WTC11 (cell line): ENCODE data around the gene ITGAV.

Experiments used
- ARID4B ChIP-seq: sonication (generic); formaldehyde crosslinking; IDR thresholded peaks from 2 replicates; pipeline ENCODE4 v1.8.0; 2023; ENCODE audit warnings: missing genetic modification reagents, mild to moderate bottlenecking, borderline replicate concordance
- CREB1 ChIP-seq: sonication (generic); formaldehyde crosslinking; IDR thresholded peaks from 2 replicates; pipeline ENCODE4 v1.8.0; 2023; ENCODE audit warnings: mild to moderate bottlenecking, missing genetic modification reagents
- E2F1 ChIP-seq: sonication (generic); formaldehyde crosslinking; IDR thresholded peaks from 2 replicates; pipeline ENCODE4 v1.8.0; 2022; ENCODE audit warnings: mild to moderate bottlenecking, missing genetic modification reagents
- GABPB1 ChIP-seq: sonication (generic); formaldehyde crosslinking; IDR thresholded peaks from 2 replicates; pipeline ENCODE4 v1.8.1; 2023; ENCODE audit warnings: mild to moderate bottlenecking, missing genetic modification reagents
- SMAD3 ChIP-seq: sonication (generic); formaldehyde crosslinking; IDR thresholded peaks from 2 replicates; pipeline ENCODE4 v1.8.0; 2022; ENCODE audit warnings: missing genetic modification reagents, mild to moderate bottlenecking, borderline replicate concordance
- SOX15 ChIP-seq: fragments of 250-450 bp; sonication (Bioruptor Pico); IDR thresholded peaks from 2 replicates; pipeline ENCODE4 v1.9.0; 2021; ENCODE audit warnings: mild to moderate bottlenecking
- TF ChIP-seq, protein P1 (sequence below): fragments of 200-600 bp; IDR thresholded peaks from 2 replicates; pipeline ENCODE4 v1.8.0; 2022; ENCODE audit warnings: antibody characterized with exemption

- TF ChIP-seq SOX15 = no peak
- TF ChIP-seq, protein P1, sequence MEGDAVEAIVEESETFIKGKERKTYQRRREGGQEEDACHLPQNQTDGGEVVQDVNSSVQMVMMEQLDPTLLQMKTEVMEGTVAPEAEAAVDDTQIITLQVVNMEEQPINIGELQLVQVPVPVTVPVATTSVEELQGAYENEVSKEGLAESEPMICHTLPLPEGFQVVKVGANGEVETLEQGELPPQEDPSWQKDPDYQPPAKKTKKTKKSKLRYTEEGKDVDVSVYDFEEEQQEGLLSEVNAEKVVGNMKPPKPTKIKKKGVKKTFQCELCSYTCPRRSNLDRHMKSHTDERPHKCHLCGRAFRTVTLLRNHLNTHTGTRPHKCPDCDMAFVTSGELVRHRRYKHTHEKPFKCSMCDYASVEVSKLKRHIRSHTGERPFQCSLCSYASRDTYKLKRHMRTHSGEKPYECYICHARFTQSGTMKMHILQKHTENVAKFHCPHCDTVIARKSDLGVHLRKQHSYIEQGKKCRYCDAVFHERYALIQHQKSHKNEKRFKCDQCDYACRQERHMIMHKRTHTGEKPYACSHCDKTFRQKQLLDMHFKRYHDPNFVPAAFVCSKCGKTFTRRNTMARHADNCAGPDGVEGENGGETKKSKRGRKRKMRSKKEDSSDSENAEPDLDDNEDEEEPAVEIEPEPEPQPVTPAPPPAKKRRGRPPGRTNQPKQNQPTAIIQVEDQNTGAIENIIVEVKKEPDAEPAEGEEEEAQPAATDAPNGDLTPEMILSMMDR = no peak
- TF ChIP-seq E2F1 (CRISPR knock-in tag) = no peak
- TF ChIP-seq CREB1 (CRISPR knock-in tag) = no peak
- TF ChIP-seq SMAD3 (CRISPR knock-in tag) = no peak
- no peak for TF ChIP-seq ARID4B (CRISPR knock-in tag)
- TF ChIP-seq GABPB1 (CRISPR knock-in tag) = no peak
Measured at GRCh38 chr2:186561467-186562208, 28.2 kb upstream of the ITGAV start.
